NB4 (cell line): Measurements from ENCODE around the gene SASH1.

Experiments
- DNase-seq: peaks from one replicate; pipeline ENCODE4 v3.0.0; 2010; ENCODE audit warnings: low read depth
- H3K4me3 ChIP-seq: one replicate; pipeline ENCODE4 v1.5.1; 2011; ENCODE audit warnings: mild to moderate bottlenecking, low read depth, low read length, moderate library complexity
- MYC ChIP-seq: IDR thresholded peaks from 2 replicates; pipeline ENCODE4 v1.6.1; 2011; ENCODE audit warnings: low read depth, low read length
- POLR2A ChIP-seq: IDR thresholded peaks from 2 replicates; pipeline ENCODE4 v1.6.1; 2011; ENCODE audit warnings: mild to moderate bottlenecking; ENCODE audit not compliant: insufficient read length; ENCODE audit errors: extremely low read depth
- TF ChIP-seq, protein P1 (sequence below): IDR thresholded peaks from 2 replicates; pipeline ENCODE4 v1.6.1; 2011; ENCODE audit warnings: low read depth, low read length
- TF ChIP-seq, protein P2 (sequence below): IDR thresholded peaks from one replicate; pipeline ENCODE4 v1.5.1; 2012; ENCODE audit warnings: low read depth, low read length

SASH1 gene

DNA sequence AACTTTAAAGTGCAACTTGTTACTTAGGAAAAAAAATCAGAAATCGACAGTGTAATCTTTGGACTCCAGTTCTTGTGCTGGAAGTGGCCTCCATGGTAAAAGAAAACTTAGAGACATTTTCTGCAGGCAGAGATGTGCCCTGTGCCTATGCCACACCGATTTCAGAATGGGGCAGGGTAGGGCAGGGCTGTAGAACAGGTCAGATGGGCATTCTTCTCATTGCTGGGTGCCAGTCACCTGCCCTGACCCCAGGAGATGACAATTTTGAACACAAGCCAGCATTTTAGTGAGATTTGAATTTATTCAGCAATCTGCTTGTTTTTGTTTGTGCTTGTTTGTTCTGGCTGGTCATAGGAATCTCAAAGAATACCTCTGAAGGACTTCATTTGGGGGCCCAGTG, 63.3 kb downstream of the SASH1 start:
- no peak for DNase-seq
- H3K4me3 ChIP-seq, result no peak overlapping the region
- TF ChIP-seq, protein P1, sequence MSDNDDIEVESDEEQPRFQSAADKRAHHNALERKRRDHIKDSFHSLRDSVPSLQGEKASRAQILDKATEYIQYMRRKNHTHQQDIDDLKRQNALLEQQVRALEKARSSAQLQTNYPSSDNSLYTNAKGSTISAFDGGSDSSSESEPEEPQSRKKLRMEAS, result no peak
- TF ChIP-seq POLR2A, result no peak
- no peak for TF ChIP-seq MYC
- TF ChIP-seq, protein P2, sequence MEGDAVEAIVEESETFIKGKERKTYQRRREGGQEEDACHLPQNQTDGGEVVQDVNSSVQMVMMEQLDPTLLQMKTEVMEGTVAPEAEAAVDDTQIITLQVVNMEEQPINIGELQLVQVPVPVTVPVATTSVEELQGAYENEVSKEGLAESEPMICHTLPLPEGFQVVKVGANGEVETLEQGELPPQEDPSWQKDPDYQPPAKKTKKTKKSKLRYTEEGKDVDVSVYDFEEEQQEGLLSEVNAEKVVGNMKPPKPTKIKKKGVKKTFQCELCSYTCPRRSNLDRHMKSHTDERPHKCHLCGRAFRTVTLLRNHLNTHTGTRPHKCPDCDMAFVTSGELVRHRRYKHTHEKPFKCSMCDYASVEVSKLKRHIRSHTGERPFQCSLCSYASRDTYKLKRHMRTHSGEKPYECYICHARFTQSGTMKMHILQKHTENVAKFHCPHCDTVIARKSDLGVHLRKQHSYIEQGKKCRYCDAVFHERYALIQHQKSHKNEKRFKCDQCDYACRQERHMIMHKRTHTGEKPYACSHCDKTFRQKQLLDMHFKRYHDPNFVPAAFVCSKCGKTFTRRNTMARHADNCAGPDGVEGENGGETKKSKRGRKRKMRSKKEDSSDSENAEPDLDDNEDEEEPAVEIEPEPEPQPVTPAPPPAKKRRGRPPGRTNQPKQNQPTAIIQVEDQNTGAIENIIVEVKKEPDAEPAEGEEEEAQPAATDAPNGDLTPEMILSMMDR, result no peak

DNA sequence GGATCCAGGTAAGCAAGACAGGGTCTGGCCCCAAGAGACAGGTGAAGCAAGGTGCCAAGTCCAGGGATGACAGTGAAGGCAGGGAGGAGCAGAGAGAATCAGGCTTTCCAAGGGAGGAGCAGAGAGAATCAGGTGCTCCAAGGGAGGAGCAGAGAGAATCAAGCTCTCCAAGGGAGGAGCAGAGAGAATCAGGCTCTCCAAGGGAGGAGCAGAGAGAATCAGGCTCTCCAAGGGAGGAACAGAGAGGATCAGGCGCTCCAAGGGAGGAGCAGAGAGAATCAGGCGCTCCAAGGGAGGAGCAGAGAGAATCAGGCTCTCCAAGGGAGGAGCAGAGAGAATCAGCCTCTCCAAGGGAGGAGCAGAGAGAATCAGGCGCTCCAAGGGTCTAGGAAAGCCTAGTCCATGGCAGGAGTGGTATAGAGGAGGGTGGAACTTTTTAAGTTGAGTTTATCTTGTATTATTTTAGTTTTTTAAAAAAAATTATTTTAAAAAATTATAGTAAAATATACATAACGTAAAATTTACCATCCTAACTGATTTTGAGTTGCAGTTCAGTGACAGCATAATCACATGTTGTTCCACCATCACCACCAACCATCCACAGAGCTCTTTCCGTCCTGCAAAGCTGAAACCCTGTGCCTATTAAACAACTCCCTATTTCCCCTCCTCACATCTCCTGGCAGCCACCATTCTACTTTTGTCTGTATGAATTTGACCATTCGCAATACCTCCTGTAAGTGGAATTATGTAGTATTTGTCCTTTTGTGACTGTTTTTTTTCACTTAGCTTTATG, 64.1 kb downstream of the SASH1 start:
- TF ChIP-seq, protein P1, result no peak
- TF ChIP-seq, protein P2, result no peak
- TF ChIP-seq POLR2A (no peak), MYC (no peak)
- H3K4me3 ChIP-seq, result no peak overlapping the region
- DNase-seq, result no peak

DNA sequence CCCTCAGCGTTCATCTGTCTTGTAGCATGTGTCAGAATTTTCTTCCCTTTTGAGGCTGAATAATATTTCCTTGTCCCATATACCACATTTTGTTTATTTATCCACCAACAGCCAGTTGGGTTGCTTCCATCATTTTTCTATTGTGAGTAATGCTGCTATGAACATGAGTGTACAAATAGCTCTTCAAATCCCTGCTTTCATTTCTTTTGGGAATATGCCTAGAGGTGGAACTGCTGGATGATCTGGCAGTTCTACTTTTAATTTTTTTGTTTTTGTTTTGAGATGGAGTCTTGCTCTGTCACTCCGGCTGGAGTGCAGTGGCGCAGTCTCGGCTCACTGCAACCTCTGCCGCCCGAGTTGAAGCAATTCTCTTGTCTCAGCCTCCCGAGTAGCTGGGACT, 64.7 kb downstream of the SASH1 start:
- TF ChIP-seq, protein P1, result no peak
- no peak for TF ChIP-seq MYC
- no peak for TF ChIP-seq POLR2A
- TF ChIP-seq, protein P2, result no peak
- no peak for DNase-seq

DNA sequence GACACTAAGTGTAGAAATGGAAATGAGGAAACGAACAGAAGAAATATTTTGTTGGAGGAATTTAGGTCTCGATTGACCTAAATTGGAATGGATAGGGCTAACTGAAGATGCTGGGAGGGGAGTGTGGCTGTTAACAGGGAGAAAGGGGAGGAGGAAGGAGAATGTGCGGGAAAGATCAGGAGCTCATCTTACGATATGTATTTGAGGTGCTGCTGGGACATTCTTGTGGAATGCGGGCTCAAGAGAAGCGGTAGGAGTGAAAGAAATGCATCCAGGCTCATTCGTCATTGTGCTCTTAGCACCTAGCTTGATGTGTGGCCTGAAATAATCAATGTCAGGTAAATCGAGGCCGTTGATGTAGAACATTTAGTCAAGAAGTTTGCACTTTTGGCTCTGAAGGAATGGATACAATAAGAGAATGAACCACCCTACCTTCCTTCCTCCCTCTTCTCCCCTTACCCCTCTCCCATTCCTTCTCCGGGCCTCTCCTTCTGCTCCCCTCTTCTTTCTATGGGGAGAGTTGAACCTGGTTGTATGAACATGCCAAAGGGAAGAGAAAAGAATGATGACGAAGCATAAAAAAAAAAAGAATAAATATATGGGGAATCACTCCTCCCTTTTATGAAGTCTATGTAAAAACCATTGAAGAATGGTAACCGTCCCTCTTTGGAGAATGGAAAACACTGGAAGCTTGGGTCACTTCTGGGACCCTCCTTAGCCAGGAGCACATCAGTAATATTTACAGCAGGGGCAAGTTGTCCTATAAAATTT, 70.9 kb downstream of the SASH1 start:
- DNase-seq, result no peak
- H3K4me3 ChIP-seq, result no peak overlapping the region
- TF ChIP-seq, protein P2, result no peak
- TF ChIP-seq, protein P1, result no peak
- TF ChIP-seq POLR2A (no peak), MYC (no peak)

More for the DNA sequence above, 64.7 kb downstream of the SASH1 start:
- no peak overlapping the region for H3K4me3 ChIP-seq

DNA sequence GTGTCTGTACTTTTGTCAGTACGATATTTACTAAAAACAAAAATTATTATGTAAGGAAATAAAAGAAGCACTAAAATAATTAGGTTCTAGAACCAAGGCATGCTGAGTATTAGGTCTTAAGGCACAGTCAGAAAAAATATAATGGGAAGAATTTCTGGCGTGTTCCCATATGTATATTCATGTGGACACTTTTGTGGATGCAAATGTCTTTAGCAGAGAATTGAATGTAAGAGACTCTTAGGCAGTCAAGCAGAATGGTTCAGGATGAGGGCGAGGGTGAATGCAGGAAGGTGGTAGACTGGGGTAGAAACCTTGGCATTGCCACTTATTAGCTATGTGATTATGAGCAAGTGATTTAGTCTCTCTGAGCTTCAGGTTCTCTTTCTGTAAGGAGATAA, 71.5 kb downstream of the SASH1 start:
- no peak for DNase-seq
- H3K4me3 ChIP-seq, result no peak overlapping the region
- TF ChIP-seq MYC (no peak), POLR2A (no peak)

DNA sequence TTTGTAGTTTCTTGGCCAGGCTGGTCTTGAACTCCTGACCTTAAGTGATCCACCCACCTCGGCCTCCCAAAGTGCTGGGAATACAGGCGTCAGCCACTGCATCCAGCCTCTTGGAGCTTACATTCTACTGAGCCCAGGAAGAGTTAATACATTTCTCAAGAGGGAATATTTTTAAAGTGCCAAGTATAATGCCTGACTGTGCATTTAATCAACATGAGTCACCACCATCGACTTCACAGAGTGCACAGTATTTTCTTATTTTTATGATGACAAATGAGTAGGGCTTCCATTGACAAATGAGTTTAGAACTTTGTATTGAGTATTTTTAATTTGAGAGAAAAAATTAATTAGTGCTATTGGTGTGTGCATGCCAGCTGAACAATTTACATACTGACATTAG, 72.2 kb downstream of the SASH1 start:
- no peak overlapping the region for H3K4me3 ChIP-seq
- no peak for DNase-seq
- TF ChIP-seq POLR2A, result no peak
- TF ChIP-seq, protein P1, result no peak
- TF ChIP-seq MYC, result no peak
- TF ChIP-seq, protein P2, result no peak
